Pancreas (tissue), 10 donors: ENCODE measurements around the gene EHBP1. TPM values are rescaled to one million over a fixed set of nuclear protein-coding genes. Genes with fewer than 3 reads are reported as not detected.

Source experiments
- ATAC-seq, 4 donors: fragments of 200-7000 bp; cut with Tn5 transposase; one replicate each; pipeline versions ENCODE4 v1.8.0 to v1.9.1; 2020; ENCODE audit warnings: mild to moderate bottlenecking in 4 of 4, moderate library complexity in 4 of 4
- DNase-seq, 6 donors: peaks; one replicate each; pipeline ENCODE4 v3.0.0-alpha.2; 2020
- FAIRE-seq: peaks from 2 replicates; lab custom pipeline; 2012; peaks lifted over from hg19 to GRCh38; lab: Jason Lieb, UNC
- H3K27ac ChIP-seq, 4 donors: fragments of 200-600 bp; sonication (generic); 1 replicate in 3 of 4; 2 replicates in 1 of 4; pipeline versions ENCODE4 v1.5.0 to v1.8.0; 2020
- H3K27me3 ChIP-seq, 4 donors: fragments of 200-600 bp; one replicate each; pipeline ENCODE4 v1.8.0; 2021
- H3K36me3 ChIP-seq, 3 donors: fragments of 200-600 bp; sonication (generic) in 1 of 3; one replicate each; pipeline versions ENCODE4 v1.5.0 to v1.8.0; 2020 to 2021
- H3K4me1 ChIP-seq, 3 donors: fragments of 200-600 bp; one replicate each; pipeline ENCODE4 v1.8.0; 2021
- H3K4me3 ChIP-seq, 4 donors: fragments of 200-600 bp; sonication (generic) in 2 of 4; one replicate each; pipeline versions ENCODE4 v1.5.0 to v1.8.0; 2020 to 2021
- H3K9me3 ChIP-seq, 4 donors: fragments of 200-600 bp; one replicate each; pipeline ENCODE4 v1.8.0; 2021
- WGBS, 2 donors: extraction: QIAGEN DNeasy Blood & Tissue Kit; methylation state at CpG; one replicate each; pipeline ENCODE4 v1.1.7; 2013; 5-methylcytosine and 5-hydroxymethylcytosine counted together
- intact Hi-C, 3 donors: fragments of 100-400 bp; cut with DNase I; formaldehyde crosslinking; loops; one replicate each; pipeline versions ENCODE4 v1.11.1 to v1.14.2; 2022
- polyA plus RNA-seq, 2 donors: library from polyadenylated mRNA; stranded (reverse); fragments of 200-250 nt; gene quantifications; one replicate each; pipeline ENCODE4 v1.2.3, GENCODE V29; 2013
- total RNA-seq, 6 donors: library from RNA; stranded (reverse); fragmentation: NEBNext Ultra II Directional in 4 of 6; extraction: Animal tissue kit (Norgen Biotek cat#: 25700) in 4 of 6; gene quantifications; one replicate each; pipeline versions ENCODE4 v1.2.1 to v1.2.4, GENCODE V29; 2021 to 2023
- TF ChIP-seq, protein P1 (sequence below), 4 donors: fragments of 200-600 bp; sonication (generic) in 3 of 4; IDR thresholded peaks; one replicate each; pipeline versions ENCODE4 v1.5.0 to v1.8.0; 2021; ENCODE audit warnings: antibody characterized with exemption in 4 of 4
- donor health status: healthy with polysubstance abuse.
- donor health status: DM: no; HTN: no; CAD: no; lungs with moderate emphysema.
- donor health status: DM: no; HTN: no; CAD: no.
- donor health status: control.
- donor health status: control.
- donor health status: Bipolar disorder and iron deficiency.
- donor health status: DM: yes; HTN: yes; CAD: no.
- donor health status: DM: no; HTN: no; CAD: no.
- donor health status: DM: no; HTN: no; CAD: no.
- donor health status: DM: yes; HTN: yes; CAD: no.

Gene EHBP1
- total and polyA plus RNA-seq, 8 donors: 7.1 to 34.6 (median 21.1) TPM

DNA sequence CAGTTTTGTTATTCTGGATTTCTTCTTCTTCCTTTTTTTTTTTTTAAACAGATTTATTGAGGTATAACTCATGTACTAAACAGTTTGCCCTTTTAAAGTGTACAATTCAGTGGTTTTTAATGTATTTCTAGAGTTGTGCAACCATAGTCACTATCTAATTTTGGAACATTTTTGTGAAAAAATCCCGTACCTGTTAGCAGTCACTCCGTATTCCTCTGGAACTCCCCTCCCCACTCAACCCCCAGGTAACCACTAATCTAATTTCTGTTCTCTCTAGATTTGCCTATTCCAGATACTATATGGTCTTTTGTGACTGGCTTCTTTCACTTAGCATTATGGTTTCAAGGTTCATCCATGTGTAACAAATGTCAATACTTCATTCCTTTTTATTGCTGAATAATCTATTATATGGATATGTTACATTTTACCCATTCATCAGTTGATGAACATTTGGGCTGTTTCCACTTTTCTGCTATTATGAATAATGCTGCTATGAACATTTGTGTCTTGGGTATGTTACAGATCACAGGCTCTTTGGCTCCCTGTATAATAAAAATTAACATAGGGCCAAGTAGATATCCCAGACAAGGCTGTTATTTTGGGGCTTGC is 21.9 kb downstream of the EHBP1 start:
- no peak for FAIRE-seq
- no peaks in the 10 kb centered on the region for H3K27me3 ChIP-seq
- 86 to 91% methylated on average over 2 of the region's 2 CpGs for WGBS, 2 donors
- no peak overlapping the region for H3K4me3 ChIP-seq
- no peak for ATAC-seq
- H3K4me1 ChIP-seq: no peaks in the 10 kb centered on the region
- H3K27ac ChIP-seq: no peak overlapping the region
- H3K9me3 ChIP-seq: no peaks in the 10 kb centered on the region
- no peaks in the 10 kb centered on the region for H3K36me3 ChIP-seq
- intact Hi-C loops: no loop called here
- TF ChIP-seq, protein P1, sequence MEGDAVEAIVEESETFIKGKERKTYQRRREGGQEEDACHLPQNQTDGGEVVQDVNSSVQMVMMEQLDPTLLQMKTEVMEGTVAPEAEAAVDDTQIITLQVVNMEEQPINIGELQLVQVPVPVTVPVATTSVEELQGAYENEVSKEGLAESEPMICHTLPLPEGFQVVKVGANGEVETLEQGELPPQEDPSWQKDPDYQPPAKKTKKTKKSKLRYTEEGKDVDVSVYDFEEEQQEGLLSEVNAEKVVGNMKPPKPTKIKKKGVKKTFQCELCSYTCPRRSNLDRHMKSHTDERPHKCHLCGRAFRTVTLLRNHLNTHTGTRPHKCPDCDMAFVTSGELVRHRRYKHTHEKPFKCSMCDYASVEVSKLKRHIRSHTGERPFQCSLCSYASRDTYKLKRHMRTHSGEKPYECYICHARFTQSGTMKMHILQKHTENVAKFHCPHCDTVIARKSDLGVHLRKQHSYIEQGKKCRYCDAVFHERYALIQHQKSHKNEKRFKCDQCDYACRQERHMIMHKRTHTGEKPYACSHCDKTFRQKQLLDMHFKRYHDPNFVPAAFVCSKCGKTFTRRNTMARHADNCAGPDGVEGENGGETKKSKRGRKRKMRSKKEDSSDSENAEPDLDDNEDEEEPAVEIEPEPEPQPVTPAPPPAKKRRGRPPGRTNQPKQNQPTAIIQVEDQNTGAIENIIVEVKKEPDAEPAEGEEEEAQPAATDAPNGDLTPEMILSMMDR (IDR thresholded peaks at IDR 0.05): no peak
- no peak for DNase-seq

DNA sequence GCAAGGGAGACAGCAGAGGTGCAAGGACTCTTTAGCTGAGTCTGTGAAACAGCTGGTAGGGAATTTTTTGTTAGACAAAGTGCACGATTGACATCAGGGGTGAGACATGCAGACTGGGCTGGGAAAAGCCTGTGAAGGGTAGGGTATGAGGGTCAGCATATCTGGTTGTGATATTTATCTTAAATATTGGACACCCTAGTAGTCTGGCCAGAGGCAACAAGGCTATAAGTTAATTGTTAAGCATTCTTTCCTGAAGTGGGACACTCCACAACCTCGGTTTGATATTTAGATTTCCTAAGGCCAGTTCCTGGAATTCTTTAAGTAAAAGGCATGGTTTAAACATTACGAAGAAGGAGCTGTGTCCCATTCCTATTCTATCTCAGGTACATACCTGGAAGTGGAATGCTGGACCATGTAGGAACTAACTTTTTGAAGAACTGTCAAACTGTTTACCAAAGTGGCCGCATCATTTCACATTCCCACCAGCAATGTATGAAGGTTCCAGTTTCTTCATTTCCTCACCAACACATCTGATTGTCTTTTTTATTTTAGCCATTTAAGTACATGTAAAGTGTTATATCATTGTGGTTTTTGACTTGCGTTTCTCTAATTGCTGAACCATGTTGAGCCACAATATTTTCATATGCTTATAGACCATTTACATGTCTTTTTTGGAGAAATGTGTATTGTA is 22.5 kb downstream of the EHBP1 start:
- ATAC-seq (peak in 1 of 4 donors; percentile 16), FAIRE-seq (no peak), DNase-seq (no peak)
- Histone ChIP-seq H3K36me3 (no peaks in the 10 kb centered on the region), H3K9me3 (no peaks in the 10 kb centered on the region), H3K4me1 (no peaks in the 10 kb centered on the region), H3K4me3 (no peak overlapping the region), H3K27ac (no peak overlapping the region), H3K27me3 (no peaks in the 10 kb centered on the region)
- TF ChIP-seq, protein P1 (IDR thresholded peaks at IDR 0.05): no peak
- WGBS, 2 donors: 61 to 64% methylated on average over 5 of the region's 5 CpGs
- intact Hi-C loops: no loop called here

DNA sequence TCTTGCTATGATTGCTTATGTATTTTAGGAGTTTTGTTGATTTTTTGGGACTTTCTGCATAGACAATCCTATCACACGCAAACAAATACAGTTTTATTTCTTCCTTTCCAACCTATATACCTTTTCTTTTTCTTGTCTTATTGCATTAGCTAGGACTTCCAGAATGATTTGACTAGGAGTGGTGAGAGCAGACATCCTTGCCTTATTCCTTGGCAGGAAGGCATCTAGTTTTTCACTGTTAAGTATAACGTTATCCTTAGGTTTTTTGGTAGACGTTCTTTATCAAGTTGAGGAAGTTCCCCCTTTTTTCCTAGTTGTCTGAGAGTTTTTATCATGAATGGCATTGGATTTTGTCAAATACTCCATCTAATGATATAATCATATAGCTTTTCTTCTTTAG is 25.8 kb downstream of the EHBP1 start:
- no peak for DNase-seq
- H3K4me1 ChIP-seq: no peaks in the 10 kb centered on the region
- intact Hi-C loops: no loop called here
- H3K27ac ChIP-seq: no peak overlapping the region
- H3K36me3 ChIP-seq: no peaks in the 10 kb centered on the region
- FAIRE-seq: no peak
- ATAC-seq: no peak
- no peak overlapping the region for H3K4me3 ChIP-seq
- WGBS, 2 donors: 96 to 97% methylated on average over 3 of the region's 3 CpGs
- TF ChIP-seq, protein P1 (IDR thresholded peaks at IDR 0.05): no peak
- peaks cover 0 to 2% (median 0%) of the 10 kb centered on the region in 4 donors for H3K9me3 ChIP-seq
- H3K27me3 ChIP-seq: no peaks in the 10 kb centered on the region

DNA sequence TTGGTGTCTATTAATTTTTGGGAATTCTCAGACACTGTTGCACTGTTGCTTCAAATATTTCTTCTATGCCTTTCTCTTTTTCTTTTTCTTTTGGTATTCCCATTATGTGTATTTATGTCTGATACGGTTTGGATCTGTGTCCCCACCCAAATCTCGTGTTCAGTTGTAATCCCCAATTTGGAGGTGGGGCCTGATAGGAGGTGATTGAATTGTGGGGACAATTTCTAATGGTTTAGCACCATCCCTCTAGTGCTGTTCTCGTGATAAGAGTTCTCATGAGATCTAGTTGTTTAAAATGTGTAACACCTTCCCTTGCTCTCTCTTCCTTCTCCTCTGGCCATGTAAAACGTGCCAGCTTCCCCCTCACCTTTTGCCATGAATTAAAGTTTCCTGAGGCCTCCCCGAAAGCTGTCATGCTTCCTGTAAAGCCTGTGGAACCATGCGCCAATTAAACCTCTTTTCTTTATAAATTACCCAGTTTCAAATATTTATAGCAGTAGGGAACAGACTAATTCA is 26.8 kb downstream of the EHBP1 start:
- TF ChIP-seq, protein P1 (IDR thresholded peaks at IDR 0.05): no peak
- Histone ChIP-seq H3K36me3 (no peaks in the 10 kb centered on the region), H3K27me3 (no peaks in the 10 kb centered on the region), H3K27ac (no peak overlapping the region), H3K9me3 (peaks cover 0 to 2% (median 0%) of the 10 kb centered on the region in 4 donors), H3K4me1 (no peaks in the 10 kb centered on the region), H3K4me3 (no peak overlapping the region)
- ATAC-seq (no peak), DNase-seq (no peak), FAIRE-seq (no peak)
- WGBS, 2 donors: 96 to 98% methylated on average over 6 of the region's 6 CpGs
- intact Hi-C loops: no loop called here

DNA sequence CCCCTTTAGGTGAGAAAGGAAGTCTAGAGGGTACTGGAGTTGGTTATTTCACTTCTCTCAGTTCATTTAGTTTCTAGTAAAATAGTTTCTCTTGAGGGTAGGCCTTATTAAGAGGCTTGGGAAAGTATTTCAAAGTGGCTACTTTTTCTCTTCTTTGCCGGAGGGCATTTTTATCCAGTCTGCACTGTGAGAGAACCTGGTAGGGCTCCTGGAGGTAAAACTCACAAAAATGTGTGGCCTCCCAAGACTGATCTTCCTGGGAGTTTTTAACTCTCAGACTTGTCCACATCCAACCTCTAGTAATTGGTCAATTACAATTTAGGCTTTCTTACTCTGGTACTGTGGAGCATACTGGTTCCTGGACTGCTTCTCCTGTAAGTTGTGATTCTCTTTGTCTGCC is 28.0 kb downstream of the EHBP1 start:
- no peak overlapping the region for H3K4me3 ChIP-seq
- WGBS, 2 donors: 84 to 100% methylated on average over 1 of the region's 1 CpG
- H3K4me1 ChIP-seq: peaks cover 0 to 2% (median 0%) of the 10 kb centered on the region in 3 donors
- intact Hi-C loops: no loop called here
- H3K27me3 ChIP-seq: no peaks in the 10 kb centered on the region
- FAIRE-seq (no peak), DNase-seq (no peak), ATAC-seq (no peak)
- H3K27ac ChIP-seq: no peak overlapping the region
- no peaks in the 10 kb centered on the region for H3K36me3 ChIP-seq
- TF ChIP-seq, protein P1 (IDR thresholded peaks at IDR 0.05): no peak
- H3K9me3 ChIP-seq: peaks cover 0 to 2% (median 0%) of the 10 kb centered on the region in 4 donors
